OCI-M2 (cell line): ENCODE data around the gene ATXN3.

Experiments
- DNase-seq: peaks from one replicate; lab custom pipeline; 2025; ENCODE audit not compliant: unreplicated experiment; lab: John Stamatoyannopoulos, UW

The ATXN3 gene

DNA sequence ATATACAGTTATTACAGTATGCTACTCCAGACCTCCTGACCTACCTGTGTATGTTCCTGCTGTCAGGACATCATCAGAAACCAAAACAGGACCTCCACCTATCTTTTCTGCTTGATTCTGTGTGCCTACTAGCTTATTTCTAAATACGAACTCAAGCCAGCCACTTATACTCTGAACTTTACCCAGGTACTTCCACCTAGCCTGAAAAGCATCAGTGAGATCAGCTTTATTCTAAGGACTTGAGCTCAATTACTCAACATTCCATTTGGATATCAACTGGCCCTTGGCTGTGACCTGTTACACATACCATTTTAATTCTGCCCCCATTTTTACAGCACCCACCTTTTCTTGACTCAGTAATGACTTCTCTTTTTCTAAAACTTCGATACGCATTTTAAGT, 95.7 kb downstream of the ATXN3 start:
- DNase-seq = no peak

DNA sequence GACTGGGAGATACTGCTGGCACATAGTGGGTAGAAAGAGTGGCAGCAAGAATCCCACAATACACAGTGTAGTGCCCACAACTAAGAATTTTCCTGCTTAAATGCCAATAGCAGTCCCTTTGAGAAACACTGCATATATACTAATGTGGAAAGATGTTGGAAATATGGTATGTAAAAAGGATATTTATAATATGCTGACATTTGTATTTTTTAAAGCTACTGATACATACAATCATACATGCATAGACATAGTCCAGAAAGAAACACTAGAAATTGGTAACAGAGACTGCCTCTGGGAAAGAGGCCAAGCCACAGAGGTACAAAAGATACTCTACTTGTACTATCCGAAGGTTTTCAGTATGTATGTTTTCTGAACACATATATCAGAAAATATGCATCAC, 96.8 kb downstream of the ATXN3 start:
- DNase-seq = no peak
